ENCODE measurements around the gene NANOGP8.

DNA sequence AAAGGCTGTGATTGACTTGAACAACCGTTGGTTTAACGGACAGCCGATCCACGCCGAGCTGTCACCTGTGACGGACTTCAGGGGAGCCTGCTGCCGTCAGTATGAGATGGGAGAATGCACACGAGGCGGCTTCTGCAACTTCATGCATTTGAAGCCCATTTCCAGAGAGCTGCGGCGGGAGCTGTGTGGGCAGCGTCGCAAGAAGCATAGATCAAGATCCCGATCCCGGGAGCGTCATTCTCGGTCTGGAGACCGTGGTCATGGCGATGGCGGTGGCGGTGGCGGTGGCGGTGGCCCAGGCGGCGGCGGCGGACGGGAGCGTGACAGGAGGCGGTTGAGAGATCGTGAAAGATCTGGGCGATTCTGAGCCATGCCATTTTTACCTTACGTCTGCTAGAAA lies 7.8 kb upstream of the NANOGP8 start:
- TF ChIP-seq SUZ12 (IDR thresholded peaks at IDR 0.05) (no peak), FOXA1 (IDR thresholded peaks at IDR 0.05) (no peak), FOXM1 (IDR thresholded peaks at IDR 0.05; ENCODE audit: borderline replicate concordance) (no peak)
